ENCODE data around the gene MRPL36. TPM values are rescaled to one million over a fixed set of nuclear protein-coding genes. Genes with fewer than 3 reads are reported as not detected.

The MRPL36 gene
- polyA plus RNA-seq, 1 donor (not counting 4 experiments of a cell fraction or from before 2014, with no cell fraction given), result 121 TPM

GRCh38 chr5:1803192-1803591 is 3.6 kb upstream of the MRPL36 start:
- TF ChIP-seq CTCF (optimal IDR thresholded peaks at IDR 0.05 in 1 of 3, IDR thresholded peaks at IDR 0.05 in 1 of 3, conservative IDR thresholded peaks at IDR 0.05 in 1 of 3; ENCODE audit: extremely low read depth in 1 of 3, insufficient read depth in 2 of 3, low read length in 3 of 3) (no peak), EZH2 (IDR thresholded peaks at IDR 0.05; ENCODE audit: low read length) (no peak)

GRCh38 chr5:1801967-1802295 is 2.3 kb upstream of the MRPL36 start:
- Histone ChIP-seq H3K79me2 (ENCODE audit: control insufficient read depth, insufficient read depth, low read length) (peaks cover 91% of the 10 kb centered on the region), H3K9me1 (ENCODE audit: control insufficient read depth, extremely low read depth, insufficient read depth, low read length) (no peaks in the 10 kb centered on the region), H3K36me3 (ENCODE audit: control insufficient read depth in 2 of 2, extremely low read depth in 1 of 2, insufficient read depth in 2 of 2, low read length in 2 of 2) (peaks cover 34 to 50% of the 10 kb centered on the region in 2 experiments), H3K4me2 (ENCODE audit: control insufficient read depth, extremely low read depth, insufficient read depth, low read depth, low read length) (peak overlapping the region; percentile 100), H3K9me3 (ENCODE audit: control insufficient read depth, low read depth, low read length) (no peaks in the 10 kb centered on the region), H3K27me3 (ENCODE audit: control insufficient read depth, extremely low read depth, insufficient read depth, low read length) (no peaks in the 10 kb centered on the region), H2AFZ (ENCODE audit: control insufficient read depth, low read length) (no peak overlapping the region), H3K9ac (ENCODE audit: control insufficient read depth, extremely low read depth, insufficient read depth, low read length) (peak overlapping the region; percentile 91), H3K27ac (ENCODE audit: control insufficient read depth, insufficient read depth, low read length) (peak overlapping the region; percentile 95), H3K4me1 (ENCODE audit: control insufficient read depth, extremely low read depth, insufficient read depth, low read length) (peaks cover 14% of the 10 kb centered on the region), H4K20me1 (ENCODE audit: control insufficient read depth, extremely low read depth, insufficient read depth, low read length) (no peaks in the 10 kb centered on the region), H3K4me3 (ENCODE audit: control insufficient read depth in 2 of 3, extremely low read depth in 1 of 3, insufficient read depth in 2 of 3, low read depth in 1 of 3, low read length in 3 of 3) (peak overlapping the region; percentile 77 to 97 (median 95))
- no peak for DNase-seq (ENCODE audit: low read depth, low spot score)
- dilution Hi-C loops (cut with MboI; ENCODE audit: extremely low pct_ligation_motif_present, low sequenced_read_pairs), result no loop called here
- TF ChIP-seq CTCF (optimal IDR thresholded peaks at IDR 0.05 in 1 of 3, IDR thresholded peaks at IDR 0.05 in 1 of 3, conservative IDR thresholded peaks at IDR 0.05 in 1 of 3; ENCODE audit: extremely low read depth in 1 of 3, insufficient read depth in 2 of 3, low read length in 3 of 3) (no peak), EZH2 (IDR thresholded peaks at IDR 0.05; ENCODE audit: low read length) (no peak)
- FAIRE-seq, result no peak

More at GRCh38 chr5:1803192-1803591, 3.6 kb upstream of the MRPL36 start:
- Histone ChIP-seq H3K9ac (ENCODE audit: control insufficient read depth, extremely low read depth, insufficient read depth, low read length) (no peak overlapping the region), H3K4me1 (ENCODE audit: control insufficient read depth, extremely low read depth, insufficient read depth, low read length) (peaks cover 19% of the 10 kb centered on the region), H4K20me1 (ENCODE audit: control insufficient read depth, extremely low read depth, insufficient read depth, low read length) (no peaks in the 10 kb centered on the region), H2AFZ (ENCODE audit: control insufficient read depth, low read length) (no peak overlapping the region), H3K9me3 (ENCODE audit: control insufficient read depth, low read depth, low read length) (peaks cover 4% of the 10 kb centered on the region), H3K27me3 (ENCODE audit: control insufficient read depth, extremely low read depth, insufficient read depth, low read length) (no peaks in the 10 kb centered on the region), H3K4me2 (ENCODE audit: control insufficient read depth, extremely low read depth, insufficient read depth, low read depth, low read length) (no peak overlapping the region), H3K36me3 (ENCODE audit: control insufficient read depth in 2 of 2, extremely low read depth in 1 of 2, insufficient read depth in 2 of 2, low read length in 2 of 2) (peaks cover 24 to 52% of the 10 kb centered on the region in 2 experiments), H3K4me3 (ENCODE audit: control insufficient read depth in 2 of 3, extremely low read depth in 1 of 3, insufficient read depth in 2 of 3, low read depth in 1 of 3, low read length in 3 of 3) (no peak overlapping the region), H3K79me2 (ENCODE audit: control insufficient read depth, insufficient read depth, low read length) (peaks cover 88% of the 10 kb centered on the region), H3K9me1 (ENCODE audit: control insufficient read depth, extremely low read depth, insufficient read depth, low read length) (no peaks in the 10 kb centered on the region), H3K27ac (ENCODE audit: control insufficient read depth, insufficient read depth, low read length) (no peak overlapping the region)
- dilution Hi-C loops (cut with MboI; ENCODE audit: extremely low pct_ligation_motif_present, low sequenced_read_pairs), result no loop called here
- FAIRE-seq, result no peak
- no peak for DNase-seq (ENCODE audit: low read depth, low spot score)

Data from keratinocyte (primary cell).